Activated naive CD4-positive, alpha-beta T cell treated with anti-CD3 and anti-CD28 coated beads, Interleukin-2, amount 50 U/mL, for 72 hours (primary cell): ENCODE measurements around the gene ALS2CL. TPM values are rescaled to one million over a fixed set of nuclear protein-coding genes. Genes with fewer than 3 reads are reported as not detected.

Source experiments
- total RNA-seq, 2 donors: library from RNA; stranded (reverse); gene quantifications; one replicate each; pipeline ENCODE4 v1.2.3, GENCODE V29; 2022

ALS2CL gene
- total RNA-seq, 2 donors from 2014 or later: 2.0 to 8.1 TPM

Other genes starting within 250 kb of the ALS2CL start
- gene LTF, start 228.8 kb downstream of the ALS2CL start, total RNA-seq: not detected
- not detected for gene RTP3, start 195.7 kb downstream of the ALS2CL start, total RNA-seq
- gene LRRC2, start 127.4 kb downstream of the ALS2CL start, total RNA-seq: not detected
- gene FAM240A, start 81.2 kb downstream of the ALS2CL start, total RNA-seq: not detected
- gene TMIE, start 7.7 kb upstream of the ALS2CL start, total RNA-seq: 1 to 10 TPM in 1 of 2 donors, under 1 TPM in 1; 0.84 to 1.0 TPM
- gene PRSS50, start 24.2 kb upstream of the ALS2CL start, total RNA-seq: not detected
- gene MYL3, start 169.8 kb upstream of the ALS2CL start, total RNA-seq: not detected
- gene PTH1R, start 184.0 kb upstream of the ALS2CL start, total RNA-seq: not detected